GM20000 (cell line): ENCODE results near the gene B3GNT8.
"Not testable (repeated sequence)": the region's sequence is repeated elsewhere in the genome, so short reads cannot be mapped to it uniquely, and the experiment has no call there.

Experiments used
- DNase-seq: peaks from one replicate; pipeline ENCODE4 v3.0.0; 2012; ENCODE audit warnings: low spot score
- CTCF ChIP-seq: IDR thresholded peaks from 2 replicates; pipeline ENCODE4 v1.5.1; 2012; ENCODE audit warnings: mild to moderate bottlenecking, control low read depth; ENCODE audit errors: extremely low read depth, missing control alignments

The B3GNT8 gene

GRCh38 chr19:41397086-41398049, 29.8 kb downstream of the B3GNT8 start, which contains the start of the genes BCKDHA and EXOSC5:
Gene BCKDHA, plus strand, starts transcription at chr19:41397818. Its CDS starts 10 bp downstream, at chr19:41397828.
Gene EXOSC5, minus strand, starts transcription at chr19:41397359. Its CDS starts 31 bp downstream, at chr19:41397328.
- no peak for TF ChIP-seq CTCF
- peak; percentile 97 for DNase-seq

GRCh38 chr19:41395355-41395754, 31.8 kb downstream of the B3GNT8 start:
- TF ChIP-seq CTCF = no peak
- no peak for DNase-seq

- TF ChIP-seq CTCF = no peak
- no peak for DNase-seq
Observed at GRCh38 chr19:41392775-41393174, 34.4 kb downstream of the B3GNT8 start.

GRCh38 chr19:41391618-41392017, 35.6 kb downstream of the B3GNT8 start:
- TF ChIP-seq CTCF = no peak
- DNase-seq = no peak

GRCh38 chr19:41386442-41386841, 40.7 kb downstream of the B3GNT8 start:
- TF ChIP-seq CTCF = no peak
- DNase-seq = no peak

- TF ChIP-seq CTCF = no peak
- DNase-seq = no peak
Observed at GRCh38 chr19:41384351-41384750, 42.8 kb downstream of the B3GNT8 start.

- not testable (repeated sequence) for DNase-seq
Observed at GRCh38 chr19:41381536-41381935, 45.6 kb downstream of the B3GNT8 start.
